Occipital lobe (tissue), 2 donors: ENCODE measurements around the gene FGGY. TPM values are rescaled to one million over a fixed set of nuclear protein-coding genes. Genes with fewer than 3 reads are reported as not detected.

Source experiments
- DNase-seq: peaks from one replicate; lab custom pipeline; 2025; lab: John Stamatoyannopoulos, UW
- total RNA-seq: library from RNA; depleted of rRNA; stranded (reverse); fragments of >200 nt; gene quantifications from one replicate; pipeline ENCODE4 v1.2.3, GENCODE V29; 2014

Gene FGGY
- total RNA-seq, 1 donor from 2014 or later = 24.2 TPM

GRCh38 chr1:59384443-59384842 is 87.5 kb downstream of the FGGY start:
- no peak for DNase-seq

- DNase-seq = no peak
These were observed 91.3 kb downstream of the FGGY start for GRCh38 chr1:59388191-59388590.

- no peak for DNase-seq
These were observed 93.0 kb downstream of the FGGY start for GRCh38 chr1:59389847-59390246.

- no peak for DNase-seq
These were observed 93.4 kb downstream of the FGGY start for GRCh38 chr1:59390307-59390706.

GRCh38 chr1:59391212-59392179 is 94.6 kb downstream of the FGGY start:
- DNase-seq = no peak

GRCh38 chr1:59393211-59394180 is 96.6 kb downstream of the FGGY start:
- no peak for DNase-seq

GRCh38 chr1:59394706-59395425 is 98.0 kb downstream of the FGGY start:
- no peak for DNase-seq

GRCh38 chr1:59396387-59396786 is 99.5 kb downstream of the FGGY start:
- no peak for DNase-seq

- DNase-seq = no peak
These were observed 100.4 kb downstream of the FGGY start for GRCh38 chr1:59397139-59397858.

- DNase-seq = no peak
These were observed 102.7 kb downstream of the FGGY start for GRCh38 chr1:59399642-59400041.

- DNase-seq = no peak
These were observed 104.7 kb downstream of the FGGY start for GRCh38 chr1:59401581-59401980.

- DNase-seq = no peak
These were observed 107.9 kb downstream of the FGGY start for GRCh38 chr1:59404796-59405195.

- no peak for DNase-seq
These were observed 109.7 kb downstream of the FGGY start for GRCh38 chr1:59406437-59407164.

GRCh38 chr1:59408608-59409240 is 111.8 kb downstream of the FGGY start:
- no peak for DNase-seq

- no peak for DNase-seq
These were observed 112.7 kb downstream of the FGGY start for GRCh38 chr1:59409549-59409948.

GRCh38 chr1:59409986-59410385 is 113.1 kb downstream of the FGGY start:
- DNase-seq = no peak

GRCh38 chr1:59410457-59410856 is 113.6 kb downstream of the FGGY start:
- no peak for DNase-seq

- no peak for DNase-seq
These were observed 114.3 kb downstream of the FGGY start for GRCh38 chr1:59411147-59411546.

GRCh38 chr1:59412718-59413326 is 115.9 kb downstream of the FGGY start:
- DNase-seq = no peak
